Neural progenitor cell (in vitro differentiated cells): ENCODE data around the gene ANKS1B. TPM values are rescaled to one million over a fixed set of nuclear protein-coding genes. Genes with fewer than 3 reads are reported as not detected.

Experiments
- DNase-seq: peaks from one replicate; pipeline ENCODE4 v3.0.0-alpha.2; 2016; ENCODE audit warnings: low spot score
- H2AFZ ChIP-seq: fragments of 200-600 bp; sonication (generic); replicated peaks from 2 replicates; pipeline ENCODE4 v1.6.1; 2016; ENCODE audit warnings: antibody characterized with exemption
- H3F3A ChIP-seq: fragments of 200-600 bp; sonication (generic); 2 replicates; pipeline ENCODE4 v1.6.1; 2016; ENCODE audit warnings: antibody characterized with exemption, low read depth
- H3K27ac ChIP-seq: fragments of 200-600 bp; sonication (generic); 2 replicates; pipeline ENCODE4 v1.5.1; 2016; ENCODE audit warnings: mild to moderate bottlenecking
- H3K27me3 ChIP-seq: fragments of 200-600 bp; sonication (generic); 2 replicates; pipeline ENCODE4 v1.6.1; 2016; ENCODE audit warnings: mild to moderate bottlenecking, moderate library complexity
- H3K36me3 ChIP-seq: fragments of 200-600 bp; sonication (generic); 2 replicates; pipeline ENCODE4 v1.5.1; 2016
- H3K4me1 ChIP-seq: fragments of 200-600 bp; sonication (generic); 2 replicates; pipeline ENCODE4 v1.6.1; 2016; ENCODE audit warnings: mixed run types
- H3K4me2 ChIP-seq: fragments of 200-600 bp; sonication (generic); 2 replicates; pipeline ENCODE4 v1.6.1; 2016
- H3K4me3 ChIP-seq: fragments of 200-600 bp; sonication (generic); 2 replicates; pipeline ENCODE4 v1.5.1; 2016
- H3K79me2 ChIP-seq: fragments of 200-600 bp; sonication (generic); 2 replicates; pipeline ENCODE4 v1.6.1; 2016; ENCODE audit warnings: low read depth
- H3K9ac ChIP-seq: fragments of 200-600 bp; sonication (generic); 2 replicates; pipeline ENCODE4 v1.6.1; 2016
- H3K9me3 ChIP-seq: fragments of 200-600 bp; sonication (generic); 2 replicates; pipeline ENCODE4 v1.5.1; 2016; ENCODE audit warnings: low read depth
- H4K20me1 ChIP-seq: fragments of 200-600 bp; sonication (generic); 2 replicates; pipeline ENCODE4 v1.6.1; 2016; ENCODE audit warnings: low read depth
- H3K27ac Mint-ChIP-seq: 3 replicates; pipeline ENCODE4 v1.8.0; 2021; ENCODE audit warnings: mixed read lengths
- H3K27me3 Mint-ChIP-seq: 2 replicates; pipeline ENCODE4 v1.8.0; 2022; ENCODE audit warnings: low read depth, mild to moderate bottlenecking, inconsistent platforms, moderate library complexity, mixed read lengths; ENCODE audit not compliant: insufficient read depth
- H3K36me3 Mint-ChIP-seq: 3 replicates; pipeline ENCODE4 v1.8.0; 2021; ENCODE audit warnings: mixed read lengths
- H3K4me1 Mint-ChIP-seq: 3 replicates; pipeline ENCODE4 v1.8.0; 2021; ENCODE audit warnings: mixed read lengths
- H3K4me3 Mint-ChIP-seq: 3 replicates; pipeline ENCODE4 v1.8.0; 2021; ENCODE audit warnings: mild to moderate bottlenecking, moderate library complexity, mixed read lengths
- H3K9me3 Mint-ChIP-seq: 3 replicates; pipeline ENCODE4 v1.8.0; 2020; ENCODE audit warnings: mixed read lengths
- CTCF ChIP-seq: fragments of 200-600 bp; sonication (generic); IDR thresholded peaks from 2 replicates; pipeline ENCODE4 v1.5.1; 2017; ENCODE audit warnings: antibody characterized with exemption, mild to moderate bottlenecking
- EZH2 ChIP-seq: fragments of 200-600 bp; sonication (generic); IDR thresholded peaks from 2 replicates; pipeline ENCODE4 v1.6.1; 2017; ENCODE audit warnings: antibody characterized with exemption, mild to moderate bottlenecking, moderate library complexity
- EZH2phosphoT487 ChIP-seq: fragments of 200-600 bp; sonication (generic); IDR thresholded peaks from 2 replicates; pipeline ENCODE4 v1.6.1; 2017; ENCODE audit warnings: antibody characterized with exemption
- total RNA-seq: library from RNA; depleted of rRNA; stranded (reverse); fragments of >200 nt; gene quantifications from 2 replicates; pipeline ENCODE4 v1.2.3, GENCODE V29; 2015; ENCODE audit warnings: low replicate concordance

The ANKS1B gene
- total RNA-seq, 1 donor from 2014 or later: 7.9 TPM

GRCh38 chr12:99704036-99704435 lies 280.7 kb downstream of the ANKS1B start:
- no peaks in the 10 kb centered on the region for H3K27me3 ChIP-seq
- no peaks in the 10 kb centered on the region for H3K79me2 ChIP-seq
- H3K4me2 ChIP-seq: no peak overlapping the region
- Mint-ChIP-seq H3K4me3 (no peak overlapping the region), H3K36me3 (no peaks in the 10 kb centered on the region), H3K27me3 (no peaks in the 10 kb centered on the region), H3K27ac (no peak overlapping the region), H3K4me1 (peaks cover 3% of the 10 kb centered on the region), H3K9me3 (no peaks in the 10 kb centered on the region)
- no peak overlapping the region for H3K9ac ChIP-seq
- no peaks in the 10 kb centered on the region for H3K9me3 ChIP-seq
- no peak overlapping the region for H2AFZ ChIP-seq
- H4K20me1 ChIP-seq: no peaks in the 10 kb centered on the region
- no peak for TF ChIP-seq CTCF
- no peak for TF ChIP-seq EZH2phosphoT487
- TF ChIP-seq EZH2: no peak
- no peaks in the 10 kb centered on the region for H3K4me1 ChIP-seq
- no peaks in the 10 kb centered on the region for H3K36me3 ChIP-seq
- DNase-seq: no peak
- no peak overlapping the region for H3K4me3 ChIP-seq
- H3F3A ChIP-seq: no peaks in the 10 kb centered on the region
- H3K27ac ChIP-seq: no peak overlapping the region

GRCh38 chr12:99700032-99700431 lies 284.7 kb downstream of the ANKS1B start:
- Histone ChIP-seq H3K4me3 (no peak overlapping the region), H3K9me3 (no peaks in the 10 kb centered on the region), H3K9ac (no peak overlapping the region), H3K27me3 (no peaks in the 10 kb centered on the region), H3F3A (no peaks in the 10 kb centered on the region), H3K4me1 (no peaks in the 10 kb centered on the region), H3K79me2 (no peaks in the 10 kb centered on the region), H3K4me2 (no peak overlapping the region), H3K27ac (no peak overlapping the region), H4K20me1 (no peaks in the 10 kb centered on the region), H2AFZ (no peak overlapping the region), H3K36me3 (no peaks in the 10 kb centered on the region)
- DNase-seq: no peak
- H3K4me3 Mint-ChIP-seq: no peak overlapping the region
- peaks cover 3% of the 10 kb centered on the region for H3K9me3 Mint-ChIP-seq
- peaks cover 3% of the 10 kb centered on the region for H3K4me1 Mint-ChIP-seq
- no peaks in the 10 kb centered on the region for H3K27me3 Mint-ChIP-seq
- TF ChIP-seq EZH2 (no peak), CTCF (no peak), EZH2phosphoT487 (no peak)
- no peaks in the 10 kb centered on the region for H3K36me3 Mint-ChIP-seq
- no peak overlapping the region for H3K27ac Mint-ChIP-seq

- Mint-ChIP-seq H3K9me3 (peaks cover 5% of the 10 kb centered on the region), H3K36me3 (no peaks in the 10 kb centered on the region), H3K4me3 (no peak overlapping the region), H3K27me3 (peaks cover 5% of the 10 kb centered on the region), H3K4me1 (no peaks in the 10 kb centered on the region), H3K27ac (no peak overlapping the region)
- H3K4me3 ChIP-seq: no peak overlapping the region
- H3K9me3 ChIP-seq: no peaks in the 10 kb centered on the region
- H4K20me1 ChIP-seq: no peaks in the 10 kb centered on the region
- H3K36me3 ChIP-seq: no peaks in the 10 kb centered on the region
- no peak for TF ChIP-seq EZH2phosphoT487
- no peak for TF ChIP-seq EZH2
- TF ChIP-seq CTCF: no peak
- DNase-seq: no peak
- H3K4me2 ChIP-seq: no peak overlapping the region
- no peaks in the 10 kb centered on the region for H3K27me3 ChIP-seq
- no peaks in the 10 kb centered on the region for H3F3A ChIP-seq
- H3K79me2 ChIP-seq: no peaks in the 10 kb centered on the region
- H3K9ac ChIP-seq: no peak overlapping the region
- H3K27ac ChIP-seq: no peak overlapping the region
- H3K4me1 ChIP-seq: no peaks in the 10 kb centered on the region
- no peak overlapping the region for H2AFZ ChIP-seq
Measured at GRCh38 chr12:99695050-99695449, 289.7 kb downstream of the ANKS1B start.

- Histone ChIP-seq H3K79me2 (no peaks in the 10 kb centered on the region), H4K20me1 (no peaks in the 10 kb centered on the region), H3K27ac (no peak overlapping the region), H3K4me2 (no peak overlapping the region), H3K27me3 (no peaks in the 10 kb centered on the region), H3K36me3 (no peaks in the 10 kb centered on the region), H2AFZ (no peak overlapping the region), H3K9me3 (no peaks in the 10 kb centered on the region), H3K4me1 (no peaks in the 10 kb centered on the region), H3K9ac (no peak overlapping the region), H3F3A (no peaks in the 10 kb centered on the region), H3K4me3 (no peak overlapping the region)
- TF ChIP-seq CTCF: no peak
- no peak for TF ChIP-seq EZH2
- TF ChIP-seq EZH2phosphoT487: no peak
- H3K4me3 Mint-ChIP-seq: no peak overlapping the region
- DNase-seq: no peak
- peaks cover 2% of the 10 kb centered on the region for H3K9me3 Mint-ChIP-seq
- no peak overlapping the region for H3K27ac Mint-ChIP-seq
- no peaks in the 10 kb centered on the region for H3K4me1 Mint-ChIP-seq
- no peaks in the 10 kb centered on the region for H3K36me3 Mint-ChIP-seq
- peaks cover 1% of the 10 kb centered on the region for H3K27me3 Mint-ChIP-seq
Measured at GRCh38 chr12:99686142-99686541, 298.6 kb downstream of the ANKS1B start.
